K562 (cell line): ENCODE results near the gene PNPLA1. TPM values are rescaled to one million over a fixed set of nuclear protein-coding genes. Genes with fewer than 3 reads are reported as not detected.
A peak's percentile ranks its signal among the peaks of the same experiment; 100 is the strongest.

Experiments
- ATAC-seq: fragments of 200-7000 bp; cut with Tn5 transposase; 3 replicates; pipeline ENCODE4 v1.9.1; 2020; ENCODE audit warnings: moderate library complexity
- BruUV-seq: library from RNA; stranded (reverse); fragments of 400-500 nt; replicated peaks from 2 replicates; lab custom pipeline; 2021; lab: Mats Ljungman, UMichigan
- CTCF ChIA-PET: fragments of 300-600 bp; formaldehyde crosslinking; extraction: SDS; loops from one replicate; lab custom pipeline; 2021; ENCODE audit warnings: low intra/inter-chr PET ratio; lab: Yijun Ruan, JAX
- POLR2A ChIA-PET: fragments of 300-600, 350-650 bp; sonication (Branson Sonifier 250); formaldehyde crosslinking; extraction: SDS; loops from one replicate; lab custom pipeline; 2021; ENCODE audit warnings: antibody characterized with exemption, inconsistent platforms; lab: Yijun Ruan, JAX
- DNase-seq, 4 experiments: peaks; one replicate each; pipeline versions ENCODE4 v3.0.0 to v3.0.0-alpha.2; 2011 to 2018; ENCODE audit warnings: low spot score in 3 of 4, mixed read lengths in 3 of 4; ENCODE audit errors: extremely low read depth in 1 of 4
- FAIRE-seq: peaks from 2 replicates; lab custom pipeline; 2011; peaks lifted over from hg19 to GRCh38; lab: Jason Lieb, UNC
- H2AFZ ChIP-seq: 2 replicates; pipeline ENCODE4 v1.6.0; 2011; ENCODE audit warnings: low read depth, low read length, control low read depth, inconsistent platforms
- H3K27ac ChIP-seq: fragments of 200-600 bp; 3 replicates; pipeline ENCODE4 v1.8.0; 2011; ENCODE audit warnings: low read depth, mild to moderate bottlenecking, control low read depth, inconsistent platforms, low read length, moderate library complexity, mixed read lengths; ENCODE audit errors: extremely low read depth
- H3K27me3 ChIP-seq, 2 experiments: fragments of 300-600 bp in 1 of 2; 2 replicates in 1 of 2; 3 replicates in 1 of 2; pipeline versions ENCODE4 v1.6.0 to v1.8.0; 2011; ENCODE audit warnings: inconsistent platforms in 2 of 2, low read length in 2 of 2, mild to moderate bottlenecking in 1 of 2, mixed read lengths in 1 of 2, moderate library complexity in 1 of 2; ENCODE audit not compliant: control insufficient read depth in 2 of 2, insufficient read depth in 2 of 2
- H3K36me3 ChIP-seq: fragments of 300-600 bp; 3 replicates; pipeline ENCODE4 v1.8.0; 2011; ENCODE audit warnings: mild to moderate bottlenecking, low read length, inconsistent platforms; ENCODE audit not compliant: control insufficient read depth, insufficient read depth
- H3K4me1 ChIP-seq, 2 experiments: fragments of 200-600 bp in 1 of 2; replicated peaks in 1 of 2; 2 replicates in 1 of 2; 3 replicates in 1 of 2; pipeline versions ENCODE4 v1.5.1 to v1.8.0; 2011; ENCODE audit warnings: inconsistent platforms in 2 of 2, low read length in 2 of 2, mild to moderate bottlenecking in 1 of 2, mixed read lengths in 1 of 2, moderate library complexity in 1 of 2; ENCODE audit not compliant: control insufficient read depth in 2 of 2, insufficient read depth in 2 of 2
- H3K4me2 ChIP-seq: 2 replicates; pipeline ENCODE4 v1.6.1; 2011; ENCODE audit warnings: low read length, control low read depth, inconsistent platforms, mixed read lengths; ENCODE audit not compliant: insufficient read depth
- H3K4me3 ChIP-seq: fragments of 200-600 bp; sonication (generic), shearing (Covaris generic); 2 replicates; pipeline ENCODE4 v1.5.1; 2016; ENCODE audit warnings: control low read depth, inconsistent platforms
- H3K79me2 ChIP-seq: fragments of 200-600 bp; 3 replicates; pipeline ENCODE4 v1.8.0; 2011; ENCODE audit warnings: low read length, inconsistent platforms; ENCODE audit not compliant: control insufficient read depth, insufficient read depth
- H3K9ac ChIP-seq, 2 experiments: 2 replicates each; pipeline versions ENCODE4 v1.6.0 to v1.6.1; 2011; ENCODE audit warnings: low read depth in 2 of 2, low read length in 2 of 2, control low read depth in 1 of 2, inconsistent platforms in 1 of 2, mild to moderate bottlenecking in 1 of 2, mixed read lengths in 1 of 2; ENCODE audit not compliant: insufficient read depth in 1 of 2
- H3K9me1 ChIP-seq: one replicate; pipeline ENCODE4 v1.6.0; 2011; ENCODE audit warnings: inconsistent platforms, mild to moderate bottlenecking, low read length, moderate library complexity; ENCODE audit not compliant: control insufficient read depth, insufficient read depth
- H3K9me3 ChIP-seq: replicated peaks from 2 replicates; pipeline ENCODE4 v1.5.1; 2011; ENCODE audit warnings: low read depth, low read length, inconsistent platforms; ENCODE audit not compliant: control insufficient read depth, insufficient read depth
- H4K20me1 ChIP-seq: replicated peaks from 2 replicates; pipeline ENCODE4 v1.6.1; 2011; ENCODE audit warnings: low read length, inconsistent platforms, mixed read lengths; ENCODE audit not compliant: control insufficient read depth, insufficient read depth
- ADNP ChIP-seq: fragments of 200-800 bp; sonication (Bioruptor generic); IDR thresholded peaks from 2 replicates; pipeline ENCODE4 v1.6.1; 2016; ENCODE audit warnings: missing genetic modification characterization, missing compliant biosample characterization
- BCOR ChIP-seq: fragments of 450-650 bp; IDR thresholded peaks from 2 replicates; pipeline ENCODE4 v1.6.1; 2016
- CBX3 ChIP-seq, 2 experiments: IDR thresholded peaks; 1 replicate in 1 of 2; 2 replicates in 1 of 2; pipeline ENCODE4 v1.6.1; 2012; ENCODE audit warnings: inconsistent platforms in 2 of 2, low read length in 2 of 2, borderline replicate concordance in 1 of 2, control low read depth in 1 of 2
- CREB3L1 ChIP-seq: fragments of 450-650 bp; IDR thresholded peaks from 2 replicates; pipeline ENCODE4 v1.6.1; 2014; ENCODE audit warnings: low read depth, mild to moderate bottlenecking, moderate library complexity, borderline replicate concordance
- E2F6 ChIP-seq, 2 experiments: IDR thresholded peaks; 2 replicates each; pipeline ENCODE4 v1.6.1; 2011; ENCODE audit warnings: borderline replicate concordance in 1 of 2, control low read depth in 1 of 2, low read depth in 1 of 2, low read length in 1 of 2, mild to moderate bottlenecking in 1 of 2, mixed read lengths in 1 of 2, moderate library complexity in 1 of 2; ENCODE audit not compliant: insufficient read depth in 1 of 2, insufficient read length in 1 of 2, poor library complexity in 1 of 2, severe bottlenecking in 1 of 2; ENCODE audit errors: extremely low read depth in 1 of 2
- IFI16 ChIP-seq: fragments of 250-450 bp; sonication (Bioruptor Pico); IDR thresholded peaks from 2 replicates; pipeline ENCODE4 v2.1.2; 2022; ENCODE audit warnings: mild to moderate bottlenecking, inconsistent platforms
- NR2F6 ChIP-seq: fragments of 450-650 bp; formaldehyde crosslinking; IDR thresholded peaks from 2 replicates; pipeline ENCODE4 v1.4.0; 2020; ENCODE audit warnings: mild to moderate bottlenecking
- RBM25 ChIP-seq: fragments of 200-400 bp; formaldehyde crosslinking; IDR thresholded peaks from 2 replicates; pipeline ENCODE4 v1.6.1; 2018; ENCODE audit warnings: low read length, low read depth, moderate library complexity; ENCODE audit not compliant: severe bottlenecking
- TRIM28 ChIP-seq: fragments of 450-650 bp; IDR thresholded peaks from 2 replicates; pipeline ENCODE4 v1.6.1; 2017
- USF1 ChIP-seq: sonication (generic); formaldehyde crosslinking; IDR thresholded peaks from 2 replicates; pipeline ENCODE4 v1.9.0; 2022; ENCODE audit warnings: mild to moderate bottlenecking, missing genetic modification reagents
- WGBS: fragments of 100-300 bp; shearing (Covaris generic); methylation state at CpG from one replicate; pipeline ENCODE4 v1.1.6; 2016; ENCODE audit warnings: low coverage, mixed read lengths; ENCODE audit not compliant: insufficient coverage; ENCODE audit errors: missing lambda C conversion rate; 5-methylcytosine and 5-hydroxymethylcytosine counted together
- in situ Hi-C: fragments of 300-500 bp; cut with MboI; formaldehyde crosslinking; loops from 4 replicates; pipeline ENCODE4 v1.15.0; 2018; ENCODE audit warnings: inconsistent platforms, mixed read lengths
- intact Hi-C: fragments of 100-400 bp; cut with micrococcal nuclease; formaldehyde crosslinking; loops from 2 replicates; pipeline ENCODE4 v1.14.2; 2022
- polyA plus RNA-seq, 8 experiments: library from polyadenylated mRNA; depleted of rRNA in 4 of 8; stranded (reverse) in 5 of 8; unstranded in 3 of 8; fragments of >200 nt; fragmentation: Nextera tagmentation in 2 of 8; fragmentation: Illumina TruSeq in 1 of 8; extraction: Ambion mirVana in 2 of 8; extraction: Trizol in 1 of 8; gene quantifications; 2 replicates each; pipeline versions ENCODE4 v1.2.1 to v1.2.3, GENCODE V29; 2011 to 2014; ENCODE audit warnings: inconsistent platforms in 1 of 8, missing spikeins in 1 of 8
- total RNA-seq, 7 experiments: library from RNA; depleted of rRNA in 6 of 7; stranded (reverse); fragments of >200 nt in 6 of 7; fragmentation: Illumina TruSeq in 2 of 7; extraction: Trizol in 2 of 7; gene quantifications; 2 replicates each; pipeline versions ENCODE4 v1.2.1 to v1.2.3, GENCODE V29; 2011 to 2021; ENCODE audit warnings: low replicate concordance in 1 of 7

The PNPLA1 gene
- total and polyA plus RNA-seq, 9 of the 15 experiments (the other 6 are each of a cell fraction or from before 2014, with no cell fraction given) = 0.04 to 0.27 (median 0.13) TPM; not detected in 2

GRCh38 chr6:36309900-36310299, 40.0 kb downstream of the PNPLA1 start:
- TF ChIP-seq ADNP (tag) = 0 out of 2 replicates have a peak, but pooled peaks have one; percentile 19
- TF ChIP-seq CREB3L1 = no peak
- TF ChIP-seq USF1 = no peak
- 0 out of 2 replicates have a peak, but pooled peaks have one; percentile 43 for TF ChIP-seq TRIM28
- peak; percentile 58 for TF ChIP-seq RBM25
- TF ChIP-seq IFI16 (CRISPR knock-in tag) = no peak
- TF ChIP-seq CBX3 (IDR thresholded peaks at IDR 0.05; ENCODE audit: borderline replicate concordance in 1 of 2, low read length in 2 of 2) = peak in 1 of 2 experiments; percentile 57; a peak in 1 of 3 replicates
- no peak for TF ChIP-seq E2F6 (IDR thresholded peaks at IDR 0.05; ENCODE audit: borderline replicate concordance in 1 of 2, extremely low read depth in 1 of 2, insufficient read depth in 1 of 2, insufficient read length in 1 of 2, low read depth in 1 of 2, low read length in 1 of 2, poor library complexity in 1 of 2, severe bottlenecking in 1 of 2)
- no peak for TF ChIP-seq NR2F6
- peak; percentile 37; the same call in 1 of the 2 replicates for TF ChIP-seq BCOR
- POLR2A ChIA-PET = interaction anchor here (0.9 to 1.5 kb wide), 4 partner anchors 10 to 860 kb away, joined by 3 to 6 read pairs (median 4); partner anchors contain the start of gene PIM1
- no peak overlapping the region for H3K9ac ChIP-seq
- CTCF ChIA-PET = no interaction called here
- no peaks in the 10 kb centered on the region; a peak in 2 of 5 replicates for H3K4me1 ChIP-seq
- no peak overlapping the region for H2AFZ ChIP-seq
- in situ Hi-C loops = no loop called here
- peaks cover 46 to 79% of the 10 kb centered on the region in 2 experiments for H3K27me3 ChIP-seq
- no peak overlapping the region for H3K27ac ChIP-seq
- H3K9me1 ChIP-seq = no peaks in the 10 kb centered on the region
- intact Hi-C loops = no loop called here
- H3K4me3 ChIP-seq = no peak overlapping the region
- no peaks in the 10 kb centered on the region for H3K36me3 ChIP-seq
- H3K9me3 ChIP-seq = 0 out of 2 replicates have a peak, but pooled peaks cover 3% of the 10 kb centered on the region
- FAIRE-seq (no peak), ATAC-seq (no peak), DNase-seq (no peak)
- no TSS peak for BruUV-seq
- H3K79me2 ChIP-seq = no peaks in the 10 kb centered on the region
- no peak overlapping the region for H3K4me2 ChIP-seq
- 20% methylated on average over 2 of the region's 2 CpGs for WGBS
- H4K20me1 ChIP-seq = no peaks in the 10 kb centered on the region; the same call in 1 of the 2 replicates
